ENCODE data around the gene HOXA3. TPM values are rescaled to one million over a fixed set of nuclear protein-coding genes. Genes with fewer than 3 reads are reported as not detected.
A peak's percentile ranks its signal among the peaks of the same experiment; 100 is the strongest.

Gene HOXA3
- total and polyA plus RNA-seq, 4 experiments from 2014 or later, result 0.07 TPM; not detected in 3

- Mint-ChIP-seq H3K4me3 (peak within 1 kb of the TSS in 7 of 8 donors; percentile 38 to 88 (median 74)), H3K36me3 (peaks cover 0 to 3% of the 10 kb centered on the region in 2 donors), H3K9me3 (peaks cover 0 to 43% (median 0%) of the 10 kb centered on the region in 8 donors), H3K27me3 (peaks cover 73 to 78% of the 10 kb centered on the region in 2 donors), H3K27ac (peak within 1 kb of the TSS in 5 of 7 donors; percentile 70 to 93 (median 88)), H3K4me1 (peaks cover 28 to 80% (median 45%) of the 10 kb centered on the region in 4 donors)
- POLR2A ChIA-PET (ENCODE audit: partially characterized antibody), result interaction anchor here (0.6 to 1.1 kb wide), 3 partner anchors 16 to 376 kb away, joined by 3 read pairs; no protein-coding TSS in a partner anchor
- no peak for DNase-seq
- no peaks in the 10 kb centered on the region for H3K9me3 ChIP-seq (ENCODE audit: control insufficient read depth in 1 of 2, low read length in 2 of 2)
- CTCF ChIA-PET (ENCODE audit: partially characterized antibody), result interaction anchor here (0.9 to 1.5 kb wide), 5 partner anchors 12 to 788 kb away, joined by 3 to 6 read pairs (median 4); partner anchors contain the start of gene HOXA10
- peaks cover 53% of the 10 kb centered on the region for H3K4me1 ChIP-seq (ENCODE audit: insufficient read depth, low read length)
- peaks cover 86% of the 10 kb centered on the region for H3K27me3 ChIP-seq (ENCODE audit: insufficient read depth, low read length)
- H3K4me3 ChIP-seq (ENCODE audit: low read length in 2 of 2), result no peak within 1 kb of the TSS
- intact Hi-C loops (cut with micrococcal nuclease), result no loop called here
- H3K27ac ChIP-seq (ENCODE audit: low read depth, low read length), result no peak within 1 kb of the TSS
- no peaks in the 10 kb centered on the region for H3K36me3 ChIP-seq (ENCODE audit: insufficient read depth, low read length)
Measured at GRCh38 chr7:27156508-27156898, 4.1 kb upstream of the HOXA3 start, which contains the start of gene HOXA7. HOXA7 (minus strand) TSS chr7:27156675; CDS start chr7:27156545, 130 bp downstream.

- no peaks in the 10 kb centered on the region for H3K36me3 ChIP-seq (ENCODE audit: insufficient read depth, low read length)
- Mint-ChIP-seq H3K27ac (peak overlapping the region in 5 of 7 donors; percentile 36 to 93 (median 88)), H3K4me3 (peak overlapping the region in 7 of 8 donors; percentile 38 to 88 (median 74)), H3K9me3 (peaks cover 0 to 43% (median 0%) of the 10 kb centered on the region in 8 donors), H3K36me3 (peaks cover 0 to 3% of the 10 kb centered on the region in 2 donors), H3K27me3 (peaks cover 75 to 80% of the 10 kb centered on the region in 2 donors), H3K4me1 (peaks cover 30 to 83% (median 49%) of the 10 kb centered on the region in 4 donors)
- ChIA-PET POLR2A (ENCODE audit: partially characterized antibody) (interaction anchor here (0.6 to 1.1 kb wide), 2 partner anchors 17 to 376 kb away, joined by 3 read pairs; no protein-coding TSS in a partner anchor), CTCF (ENCODE audit: partially characterized antibody) (interaction anchor here (1.1 to 1.5 kb wide), 4 partner anchors 40 to 787 kb away, joined by 3 to 5 read pairs (median 4); no protein-coding TSS in a partner anchor)
- H3K27ac ChIP-seq (ENCODE audit: low read depth, low read length), result no peak overlapping the region
- H3K9me3 ChIP-seq (ENCODE audit: control insufficient read depth in 1 of 2, low read length in 2 of 2), result no peaks in the 10 kb centered on the region
- intact Hi-C loops (cut with micrococcal nuclease), result no loop called here
- H3K27me3 ChIP-seq (ENCODE audit: insufficient read depth, low read length), result peaks cover 91% of the 10 kb centered on the region
- peaks cover 54% of the 10 kb centered on the region for H3K4me1 ChIP-seq (ENCODE audit: insufficient read depth, low read length)
- H3K4me3 ChIP-seq (ENCODE audit: low read length in 2 of 2), result no peak overlapping the region
- DNase-seq, result peak in 2 of 5 donors; percentile 42 to 45
Measured at GRCh38 chr7:27155816-27156507, 3.6 kb upstream of the HOXA3 start.

- H3K4me1 ChIP-seq (ENCODE audit: insufficient read depth, low read length), result peaks cover 54% of the 10 kb centered on the region
- Mint-ChIP-seq H3K9me3 (peaks cover 0 to 43% (median 0%) of the 10 kb centered on the region in 8 donors), H3K4me1 (peaks cover 32 to 86% (median 53%) of the 10 kb centered on the region in 4 donors), H3K27ac (peak overlapping the region in 4 of 7 donors; percentile 70 to 91 (median 82)), H3K36me3 (peaks cover 0 to 3% of the 10 kb centered on the region in 2 donors), H3K4me3 (peak overlapping the region; percentile 39 to 88 (median 74)), H3K27me3 (peaks cover 78 to 82% of the 10 kb centered on the region in 2 donors)
- H3K27me3 ChIP-seq (ENCODE audit: insufficient read depth, low read length), result peaks cover 95% of the 10 kb centered on the region
- no peak overlapping the region for H3K27ac ChIP-seq (ENCODE audit: low read depth, low read length)
- POLR2A ChIA-PET (ENCODE audit: partially characterized antibody), result interaction anchor here (0.8 to 1.0 kb wide), 2 partner anchors 11 to 24 kb away, joined by 3 to 4 read pairs; partner anchors contain the start of gene HOXA4
- no peak overlapping the region for H3K4me3 ChIP-seq (ENCODE audit: low read length in 2 of 2)
- DNase-seq, result no peak
- intact Hi-C loops (cut with micrococcal nuclease), result loop anchor here (5.0 kb wide), 1 partner anchor 1903 kb away; no protein-coding TSS in a partner anchor
- no peaks in the 10 kb centered on the region for H3K9me3 ChIP-seq (ENCODE audit: control insufficient read depth in 1 of 2, low read length in 2 of 2)
- H3K36me3 ChIP-seq (ENCODE audit: insufficient read depth, low read length), result no peaks in the 10 kb centered on the region
- CTCF ChIA-PET (ENCODE audit: partially characterized antibody), result interaction anchor here (0.9 to 1.3 kb wide), 4 partner anchors 41 to 786 kb away, joined by 3 read pairs; no protein-coding TSS in a partner anchor
Measured at GRCh38 chr7:27154901-27155815, 2.8 kb upstream of the HOXA3 start.

- Histone ChIP-seq H3K36me3 (ENCODE audit: insufficient read depth, low read length) (no peaks in the 10 kb centered on the region), H3K9me3 (ENCODE audit: control insufficient read depth in 1 of 2, low read length in 2 of 2) (no peaks in the 10 kb centered on the region), H3K4me1 (ENCODE audit: insufficient read depth, low read length) (peaks cover 51% of the 10 kb centered on the region), H3K27me3 (ENCODE audit: insufficient read depth, low read length) (peaks cover 94% of the 10 kb centered on the region), H3K4me3 (ENCODE audit: low read length in 2 of 2) (no peak overlapping the region), H3K27ac (ENCODE audit: low read depth, low read length) (no peak overlapping the region)
- H3K36me3 Mint-ChIP-seq, result peaks cover 0 to 3% of the 10 kb centered on the region in 2 donors
- peaks cover 32 to 79% (median 49%) of the 10 kb centered on the region in 4 donors for H3K4me1 Mint-ChIP-seq
- H3K9me3 Mint-ChIP-seq, result peaks cover 0 to 40% (median 0%) of the 10 kb centered on the region in 8 donors
- CTCF ChIA-PET (ENCODE audit: partially characterized antibody), result interaction anchor here (0.9 to 1.3 kb wide), 5 partner anchors 8 to 785 kb away, joined by 3 to 4 read pairs (median 3); no protein-coding TSS in a partner anchor
- H3K27me3 Mint-ChIP-seq, result peaks cover 77 to 80% of the 10 kb centered on the region in 2 donors
- H3K27ac Mint-ChIP-seq, result peak overlapping the region in 1 of 7 donors; percentile 88
- POLR2A ChIA-PET (ENCODE audit: partially characterized antibody), result interaction anchor here (0.8 to 1.0 kb wide), 2 partner anchors 12 to 23 kb away, joined by 3 to 4 read pairs; partner anchors contain the start of gene HOXA4
- intact Hi-C loops (cut with micrococcal nuclease), result loop anchor here (5.0 kb wide), 1 partner anchor 1902 kb away; no protein-coding TSS in a partner anchor
- H3K4me3 Mint-ChIP-seq, result peak overlapping the region in 5 of 8 donors; percentile 49 to 79 (median 69)
- DNase-seq, result no peak
Measured at GRCh38 chr7:27154369-27154768, 2.0 kb upstream of the HOXA3 start.

- ChIA-PET POLR2A (ENCODE audit: partially characterized antibody) (no interaction called here), CTCF (ENCODE audit: partially characterized antibody) (interaction anchor here (1.0 to 1.2 kb wide), 2 partner anchors 9 to 24 kb away, joined by 3 to 4 read pairs; no protein-coding TSS in a partner anchor)
- Histone ChIP-seq H3K9me3 (ENCODE audit: control insufficient read depth in 1 of 2, low read length in 2 of 2) (no peaks in the 10 kb centered on the region), H3K4me1 (ENCODE audit: insufficient read depth, low read length) (peaks cover 51% of the 10 kb centered on the region), H3K27ac (ENCODE audit: low read depth, low read length) (no peak overlapping the region), H3K27me3 (ENCODE audit: insufficient read depth, low read length) (peaks cover 93% of the 10 kb centered on the region), H3K36me3 (ENCODE audit: insufficient read depth, low read length) (no peaks in the 10 kb centered on the region), H3K4me3 (ENCODE audit: low read length in 2 of 2) (no peak overlapping the region)
- H3K4me3 Mint-ChIP-seq, result peak overlapping the region in 3 of 8 donors; percentile 0 to 48 (median 17)
- peaks cover 0 to 34% (median 0%) of the 10 kb centered on the region in 8 donors for H3K9me3 Mint-ChIP-seq
- DNase-seq, result no peak
- peaks cover 78 to 79% of the 10 kb centered on the region in 2 donors for H3K27me3 Mint-ChIP-seq
- H3K36me3 Mint-ChIP-seq, result peaks cover 0 to 3% of the 10 kb centered on the region in 2 donors
- intact Hi-C loops (cut with micrococcal nuclease), result loop anchor here (5.0 kb wide), 1 partner anchor 1901 kb away; no protein-coding TSS in a partner anchor
- H3K27ac Mint-ChIP-seq, result peak overlapping the region in 2 of 7 donors; percentile 42 to 88
- peaks cover 30 to 74% (median 46%) of the 10 kb centered on the region in 4 donors for H3K4me1 Mint-ChIP-seq
Measured at GRCh38 chr7:27153526-27153925, 1.1 kb upstream of the HOXA3 start.

- H3K9me3 Mint-ChIP-seq, result peaks cover 0 to 34% (median 0%) of the 10 kb centered on the region in 8 donors
- no peak overlapping the region for H3K27ac ChIP-seq (ENCODE audit: low read depth, low read length)
- H3K4me3 Mint-ChIP-seq, result peak overlapping the region in 2 of 8 donors; percentile 17 to 25
- H3K4me3 ChIP-seq (ENCODE audit: low read length in 2 of 2), result no peak overlapping the region
- H3K36me3 ChIP-seq (ENCODE audit: insufficient read depth, low read length), result no peaks in the 10 kb centered on the region
- H3K4me1 Mint-ChIP-seq, result peaks cover 30 to 74% (median 47%) of the 10 kb centered on the region in 4 donors
- CTCF ChIA-PET (ENCODE audit: partially characterized antibody), result interaction anchor here (0.7 to 5.0 kb wide), 2 partner anchors 9 to 26 kb away, joined by 3 to 66 read pairs; no protein-coding TSS in a partner anchor
- peaks cover 51% of the 10 kb centered on the region for H3K4me1 ChIP-seq (ENCODE audit: insufficient read depth, low read length)
- peaks cover 93% of the 10 kb centered on the region for H3K27me3 ChIP-seq (ENCODE audit: insufficient read depth, low read length)
- H3K9me3 ChIP-seq (ENCODE audit: control insufficient read depth in 1 of 2, low read length in 2 of 2), result no peaks in the 10 kb centered on the region
- peaks cover 79 to 80% of the 10 kb centered on the region in 2 donors for H3K27me3 Mint-ChIP-seq
- H3K27ac Mint-ChIP-seq, result peak overlapping the region in 1 of 7 donors; percentile 88
- POLR2A ChIA-PET (ENCODE audit: partially characterized antibody), result no interaction called here
- DNase-seq, result no peak
- H3K36me3 Mint-ChIP-seq, result peaks cover 0 to 3% of the 10 kb centered on the region in 2 donors
- intact Hi-C loops (cut with micrococcal nuclease), result loop anchor here (5.0 kb wide), 1 partner anchor 1901 kb away; no protein-coding TSS in a partner anchor
Measured at GRCh38 chr7:27152816-27153442, 546 bp upstream of the HOXA3 start.
